HG03469 (cell line): Measurements from ENCODE around the gene FYTTD1.

ENCODE experiments used
- ATAC-seq: cut with Tn5 transposase; IDR thresholded peaks from one replicate; pipeline ENCODE4 v1.9.1; 2021; ENCODE audit warnings: mild to moderate bottlenecking, moderate library complexity, moderate number of reproducible peaks; ENCODE audit not compliant: unreplicated experiment

Gene FYTTD1

DNA sequence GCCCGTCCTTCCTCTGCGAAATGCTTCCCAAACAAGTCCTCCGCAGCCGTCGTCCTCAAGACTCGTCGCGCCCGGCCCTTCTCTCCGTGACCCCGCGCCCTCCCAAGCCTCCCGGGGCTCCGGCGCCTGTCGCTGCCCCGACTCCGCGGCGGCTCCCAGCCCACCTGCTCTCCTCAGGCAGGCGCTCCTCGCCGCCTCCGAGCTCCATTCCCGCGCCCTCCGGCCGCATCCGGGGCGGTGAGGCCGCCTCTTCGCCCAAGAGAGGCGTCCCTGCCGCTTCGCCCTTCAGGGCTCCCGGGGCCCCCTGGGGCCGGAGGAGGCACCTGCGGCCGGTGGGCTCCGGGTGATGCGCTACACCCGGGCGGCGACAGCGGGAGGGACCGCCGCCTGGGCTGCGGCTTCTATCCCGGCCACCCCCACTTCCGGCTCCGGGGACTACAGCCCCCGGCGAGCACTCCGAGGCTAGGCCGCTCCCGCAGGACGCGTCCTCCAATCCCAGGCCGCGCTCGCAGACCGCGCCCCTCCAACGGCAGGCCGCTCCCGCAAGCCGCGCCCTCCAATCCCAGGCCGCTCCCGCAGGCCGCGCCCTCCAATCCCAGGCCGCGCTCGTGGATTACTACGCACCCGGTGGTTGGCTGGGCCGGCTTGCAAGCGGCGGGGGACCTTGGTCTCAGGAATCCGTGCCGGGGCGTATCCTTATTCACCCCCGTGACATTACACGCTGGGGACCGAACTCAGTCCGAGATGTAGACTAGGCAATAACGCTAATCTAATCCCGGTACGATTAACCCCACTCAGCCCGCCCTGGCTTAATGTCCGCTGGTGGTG, 13.0 kb upstream of the FYTTD1 start, which contains the start of gene RUBCN:
Gene RUBCN, minus strand, starts transcription at position 414 of the 828 bp plus-strand sequence. Its CDS starts 185 bp downstream, at position 229.
- ATAC-seq: peak; percentile 63

DNA sequence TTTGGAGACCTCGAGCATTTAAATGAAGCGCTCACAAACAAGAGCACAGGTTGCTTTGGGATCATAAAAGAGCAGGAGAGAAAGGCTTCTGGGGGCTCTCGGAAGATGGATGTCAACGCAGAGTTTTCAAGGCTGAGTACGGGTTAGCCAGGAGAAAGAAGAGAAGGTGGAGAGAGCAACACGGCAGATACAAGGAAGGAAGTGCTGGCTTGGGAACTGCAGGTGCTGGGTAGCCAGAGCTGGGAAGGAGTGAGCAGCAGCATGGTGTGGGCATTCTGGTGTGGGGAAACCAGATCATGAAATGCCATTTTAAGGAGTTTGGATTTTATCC, 12.4 kb upstream of the FYTTD1 start:
- no peak for ATAC-seq

DNA sequence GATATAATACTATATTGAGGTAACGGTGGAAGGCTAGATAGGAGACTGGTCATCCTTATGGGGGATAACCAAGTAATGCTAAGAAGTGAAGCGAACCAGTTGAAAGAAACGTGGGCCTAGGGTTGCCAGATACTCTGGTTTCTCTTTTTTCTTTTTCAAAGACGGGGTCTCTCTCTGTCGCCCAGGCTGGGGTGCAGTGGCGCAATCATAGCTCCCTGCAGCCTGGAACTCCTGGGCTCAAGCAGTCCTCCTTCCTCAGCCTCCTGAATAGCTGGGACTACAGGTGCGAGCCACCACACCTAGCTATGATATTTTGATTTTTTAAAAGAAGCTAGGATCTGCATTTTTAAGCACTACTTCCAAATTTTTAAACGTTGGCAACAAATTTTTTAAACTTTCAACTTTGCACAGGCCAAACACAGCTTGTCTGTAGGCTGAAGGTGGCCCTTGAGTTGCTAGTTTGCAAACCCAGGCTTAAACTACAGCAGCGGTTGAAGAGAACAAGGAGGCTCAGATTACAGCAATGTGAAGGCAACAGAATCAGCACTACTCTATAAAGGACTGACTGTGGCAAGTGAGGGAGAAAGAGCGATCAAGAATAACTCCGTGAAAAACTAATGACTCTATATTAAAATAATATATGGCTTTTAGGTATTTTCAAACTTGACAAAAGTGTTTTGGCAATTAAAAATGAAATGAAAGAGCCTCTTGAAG, 11.8 kb upstream of the FYTTD1 start:
- no peak for ATAC-seq

DNA sequence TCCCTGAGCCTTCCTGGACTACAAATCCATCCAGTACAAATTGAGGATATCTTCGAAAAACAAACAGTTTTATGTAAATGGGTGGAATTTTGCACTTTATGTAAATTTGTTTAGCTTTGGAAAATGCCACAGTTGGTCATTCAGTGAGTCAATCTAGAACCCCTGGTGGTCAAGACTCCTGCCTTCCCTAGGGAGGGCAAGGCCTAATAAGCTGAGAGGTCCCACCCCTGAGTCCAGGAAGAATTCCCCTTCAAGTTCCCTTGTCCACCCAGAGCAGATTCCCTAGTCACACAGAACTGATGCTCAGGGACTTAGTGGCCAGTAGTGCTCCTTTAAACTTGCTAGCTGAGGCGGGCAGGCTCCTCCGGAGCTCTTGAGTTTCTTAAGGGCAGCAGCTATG, 6.9 kb upstream of the FYTTD1 start:
- ATAC-seq: no peak

DNA sequence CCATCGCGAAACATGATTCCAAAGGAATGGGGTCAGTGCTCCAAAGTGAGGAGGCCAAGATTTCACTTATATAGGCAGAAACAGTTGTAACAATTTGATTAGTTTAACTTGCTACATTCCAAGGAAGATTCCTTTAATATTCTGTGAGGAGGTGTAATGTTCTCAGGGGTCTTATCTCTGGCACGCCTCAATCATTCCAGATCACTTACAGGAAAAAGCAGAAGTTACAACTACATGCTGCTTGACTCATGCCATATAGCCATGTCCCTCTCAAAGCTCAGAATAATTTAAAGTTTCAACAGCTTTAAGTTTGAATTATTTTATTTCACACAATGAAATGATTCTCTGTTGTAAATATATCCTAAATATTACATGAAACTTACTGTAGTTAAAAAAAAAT, 3.5 kb upstream of the FYTTD1 start:
- no peak for ATAC-seq

DNA sequence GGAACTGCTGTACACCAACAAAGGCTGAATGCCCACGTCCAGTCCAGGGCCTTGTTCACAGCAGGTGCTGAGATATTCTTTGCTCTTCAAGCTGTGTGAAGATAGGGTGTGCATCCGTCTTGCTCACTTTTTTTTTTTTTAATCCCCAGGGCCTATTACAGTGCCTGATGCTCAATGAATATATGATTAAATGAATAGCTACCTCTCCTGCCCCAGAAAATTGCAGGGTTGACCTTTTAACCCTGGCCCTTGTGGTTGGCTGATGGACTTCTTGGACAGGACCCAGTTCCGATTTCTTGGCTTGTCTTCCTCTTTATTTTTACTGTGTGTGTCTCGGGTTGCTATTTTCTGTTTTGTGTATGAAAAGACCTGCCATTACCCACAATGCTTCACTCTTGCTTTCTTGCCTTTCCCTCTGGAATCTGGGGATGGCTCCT, 2.9 kb upstream of the FYTTD1 start:
- no peak for ATAC-seq

DNA sequence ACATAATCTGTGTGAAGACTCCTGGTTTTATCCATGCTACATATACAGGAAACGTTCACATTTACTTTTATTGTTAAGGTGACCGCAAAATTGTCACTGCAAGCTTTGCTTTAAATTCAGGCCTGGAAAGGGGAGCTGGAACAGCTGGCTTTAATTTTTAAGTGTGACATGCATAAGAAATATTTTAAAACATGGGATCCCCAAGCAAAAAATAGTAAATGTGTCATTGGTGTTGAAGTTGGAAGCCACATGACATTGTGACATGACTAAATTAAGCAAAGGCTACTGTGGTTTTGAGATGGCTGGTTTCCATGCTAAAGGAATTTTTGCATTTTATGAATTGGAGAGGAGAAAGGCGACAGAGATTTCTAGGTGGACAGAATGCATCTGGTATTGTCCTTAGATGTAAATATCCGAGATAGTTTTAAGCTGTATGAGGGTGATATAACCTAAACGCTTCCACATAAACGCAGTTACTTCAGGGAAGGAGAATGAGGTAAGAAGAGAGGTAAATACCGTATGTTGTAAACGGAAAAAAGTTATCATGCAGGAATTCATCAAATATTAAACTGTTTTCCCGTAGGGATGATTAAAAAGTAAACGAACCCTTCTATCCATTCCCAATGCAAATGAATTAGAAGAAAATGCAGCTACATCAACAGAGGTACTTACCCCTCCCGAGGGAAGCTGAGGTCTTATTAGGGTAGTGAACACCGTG, 927 bp upstream of the FYTTD1 start:
- no peak for ATAC-seq

DNA sequence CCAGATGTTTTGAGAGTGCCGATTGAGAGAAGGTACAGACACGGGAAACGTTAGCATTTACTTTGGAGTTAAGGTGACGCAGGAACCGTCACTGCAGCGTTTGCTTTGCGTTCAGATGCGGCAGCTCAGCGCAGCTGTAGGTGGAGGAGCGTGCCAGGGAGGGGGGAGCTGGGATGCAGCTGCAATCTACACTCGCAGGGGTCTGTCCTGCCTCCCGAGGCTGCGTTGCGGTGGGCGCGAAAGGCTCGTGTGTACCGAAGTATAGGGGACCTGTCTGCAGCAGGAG, 425 bp upstream of the FYTTD1 start:
- peak; percentile 12 for ATAC-seq

DNA sequence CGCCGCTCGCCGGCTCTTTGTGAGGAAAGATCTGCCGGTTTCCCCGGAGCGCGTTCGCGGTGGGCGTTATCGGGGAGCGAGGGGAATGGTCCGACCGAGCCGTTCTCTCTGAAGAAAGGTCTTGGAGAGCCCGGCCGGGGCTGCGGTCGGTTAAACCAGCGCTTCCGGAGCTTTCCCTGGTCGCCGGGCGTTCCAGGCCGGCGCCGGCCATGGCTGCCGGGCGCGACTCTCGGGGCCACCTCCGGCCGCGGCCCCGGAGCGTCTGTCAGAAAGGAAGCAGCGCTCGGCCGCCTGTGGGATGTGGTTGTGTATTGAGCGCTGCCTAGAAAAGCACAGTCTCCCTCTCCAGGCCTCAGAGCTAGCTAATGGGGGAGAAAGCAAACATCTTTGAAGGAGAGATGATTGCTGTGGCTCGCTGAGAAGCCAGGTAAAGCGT, 731 bp downstream of the FYTTD1 start:
- peak; percentile 23 for ATAC-seq

DNA sequence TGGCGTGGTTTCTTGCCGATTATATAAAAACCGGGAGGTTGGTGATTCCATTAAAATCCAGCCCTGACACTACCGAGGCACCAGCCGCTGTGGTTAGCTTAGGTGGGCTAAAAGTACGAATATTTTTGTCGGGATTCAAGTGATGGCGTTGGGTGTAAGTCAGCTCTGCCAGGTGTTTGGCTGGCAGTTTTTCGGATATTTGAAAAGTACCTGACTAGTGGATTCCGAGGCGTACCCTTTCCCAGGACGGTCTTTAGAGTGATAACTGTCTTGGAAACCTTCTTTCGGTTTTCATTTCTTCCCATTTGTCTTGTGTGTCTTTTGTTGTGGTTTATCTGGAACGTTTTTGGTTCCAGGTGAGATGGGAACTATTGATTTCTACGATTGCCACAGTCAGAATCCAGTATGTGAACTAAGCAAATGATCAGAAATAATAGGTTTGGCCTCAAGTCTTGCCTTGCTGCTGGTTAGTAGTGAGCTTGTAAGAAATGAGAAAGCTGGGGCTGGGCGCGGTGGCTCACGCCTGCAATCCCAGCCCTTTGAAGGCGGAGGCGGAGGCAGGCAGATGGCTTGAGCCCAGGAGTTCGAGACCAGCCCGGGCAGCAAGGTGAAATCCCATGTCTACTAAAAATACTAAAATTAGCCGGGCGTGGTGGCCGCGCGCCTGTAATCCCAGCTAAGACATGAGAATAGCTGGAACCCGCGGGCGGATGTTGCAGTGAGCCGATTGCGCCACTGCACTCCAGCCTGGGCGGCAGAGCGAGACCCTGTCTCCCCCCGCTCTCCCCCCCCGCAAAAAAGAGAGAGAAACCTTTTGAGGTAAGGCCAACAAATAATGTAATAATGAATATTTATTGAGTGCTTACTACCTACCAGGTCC, 1.4 kb downstream of the FYTTD1 start:
- ATAC-seq: no peak

DNA sequence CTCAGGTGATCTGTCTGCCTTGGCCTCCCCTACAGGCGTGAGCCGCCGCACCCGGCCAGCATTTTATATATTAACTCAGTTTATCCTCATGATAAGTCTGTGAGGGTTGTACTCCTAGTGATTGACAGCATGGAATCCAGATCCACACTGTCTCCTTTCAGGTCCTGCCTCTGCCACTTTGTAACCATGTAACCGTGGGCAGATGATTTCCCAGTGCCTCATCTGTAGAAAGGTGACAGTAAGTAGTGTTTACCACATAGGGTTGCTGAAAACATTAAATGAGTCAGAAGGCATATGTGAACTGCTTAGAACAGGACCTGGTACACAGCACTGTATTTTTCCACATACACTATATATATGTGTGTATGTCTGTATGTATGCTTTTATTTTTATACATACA, 2.4 kb downstream of the FYTTD1 start:
- ATAC-seq: no peak

DNA sequence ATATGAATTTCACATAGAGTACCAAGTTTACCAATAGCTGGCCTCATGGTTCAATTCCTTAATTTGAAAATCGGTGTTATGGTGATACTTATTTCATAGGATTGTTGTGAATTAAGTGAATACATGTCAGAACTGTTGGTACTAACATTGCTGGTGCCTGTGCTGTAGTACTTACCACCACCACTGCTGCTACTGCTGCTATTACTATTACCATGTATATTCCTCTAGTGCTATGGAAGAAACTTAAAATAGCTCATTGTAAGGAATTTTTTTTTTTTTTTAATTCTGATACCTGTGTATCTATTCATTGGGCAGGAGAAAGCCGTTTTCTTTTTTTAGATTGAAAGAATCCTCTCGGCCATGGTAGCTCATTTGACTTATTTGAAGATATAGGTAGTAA, 3.6 kb downstream of the FYTTD1 start:
- no peak for ATAC-seq

DNA sequence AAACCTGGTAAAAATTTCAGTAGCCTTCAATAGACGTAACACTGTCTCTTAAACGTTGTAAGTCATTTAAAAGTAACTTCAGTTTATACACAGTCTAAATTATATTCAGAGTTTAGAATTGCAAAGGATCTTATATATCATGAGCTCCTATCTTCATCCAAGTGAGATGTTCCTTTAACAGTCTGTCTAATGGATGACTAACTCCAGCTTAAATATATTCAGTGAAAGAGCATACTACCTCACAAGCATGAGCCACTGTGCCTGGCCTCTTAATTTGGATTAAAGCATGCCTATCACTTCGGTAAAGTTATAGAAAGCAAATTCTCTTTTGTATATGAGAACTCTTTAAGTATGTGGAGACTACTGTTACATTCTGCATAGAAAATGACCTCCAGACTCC, 7.0 kb downstream of the FYTTD1 start:
- ATAC-seq: no peak

DNA sequence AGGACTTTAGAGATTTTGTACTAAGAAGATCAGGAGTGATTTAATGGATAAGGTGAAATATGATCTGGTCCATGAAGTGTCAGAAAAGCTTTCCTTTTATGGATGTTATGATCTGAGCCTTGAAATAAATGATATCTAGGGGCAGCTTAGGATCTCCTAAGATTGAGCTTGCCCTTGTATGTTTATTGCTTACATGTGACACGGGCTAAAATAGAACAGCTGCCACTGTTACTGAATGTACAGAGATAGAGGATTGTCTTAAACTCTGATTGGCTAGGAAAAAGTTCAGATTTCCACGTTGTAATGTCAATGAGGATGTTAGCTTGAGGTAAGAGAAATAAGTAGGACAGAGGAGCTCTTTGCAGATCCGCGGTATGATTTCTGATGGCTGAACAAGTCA, 8.8 kb downstream of the FYTTD1 start:
- ATAC-seq: no peak

DNA sequence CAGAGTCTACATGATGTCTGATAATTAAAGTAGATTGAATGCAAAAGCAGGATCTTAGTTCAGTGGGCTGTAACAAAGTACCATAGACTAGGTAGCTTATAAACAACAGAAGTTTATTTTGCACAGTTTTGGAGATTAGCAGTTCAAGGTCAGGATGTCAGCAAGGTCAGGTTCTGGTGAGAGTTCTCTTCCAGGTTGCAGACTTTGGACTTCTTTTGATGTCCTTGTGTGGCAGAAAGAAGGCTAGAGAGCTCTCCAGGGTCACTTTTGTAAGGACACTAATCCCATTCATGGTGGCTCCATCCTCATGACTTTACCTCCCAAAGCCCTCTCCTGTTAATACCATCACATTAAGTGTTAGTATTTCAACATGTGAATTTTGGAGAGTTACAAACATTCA, 12.1 kb downstream of the FYTTD1 start:
- no peak for ATAC-seq

DNA sequence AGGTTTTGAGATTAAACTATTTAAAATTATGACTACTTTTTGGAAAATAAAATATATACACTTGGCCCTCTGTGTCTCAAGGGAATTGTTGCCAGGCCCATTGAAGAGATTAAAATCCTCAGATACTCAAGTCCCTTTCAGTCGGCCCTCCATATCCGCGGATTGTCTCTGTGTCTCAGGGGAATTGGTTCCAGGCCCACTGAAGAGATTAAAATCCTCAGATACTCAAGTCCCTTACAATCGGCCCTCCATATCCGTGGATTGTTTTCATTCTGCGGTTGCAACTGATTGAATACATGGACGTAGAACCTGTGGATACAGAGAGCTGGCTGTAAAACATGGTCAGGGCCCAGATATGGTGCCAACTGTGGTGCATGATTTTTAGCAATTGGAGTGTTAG, 25.6 kb downstream of the FYTTD1 start:
- ATAC-seq: no peak

DNA sequence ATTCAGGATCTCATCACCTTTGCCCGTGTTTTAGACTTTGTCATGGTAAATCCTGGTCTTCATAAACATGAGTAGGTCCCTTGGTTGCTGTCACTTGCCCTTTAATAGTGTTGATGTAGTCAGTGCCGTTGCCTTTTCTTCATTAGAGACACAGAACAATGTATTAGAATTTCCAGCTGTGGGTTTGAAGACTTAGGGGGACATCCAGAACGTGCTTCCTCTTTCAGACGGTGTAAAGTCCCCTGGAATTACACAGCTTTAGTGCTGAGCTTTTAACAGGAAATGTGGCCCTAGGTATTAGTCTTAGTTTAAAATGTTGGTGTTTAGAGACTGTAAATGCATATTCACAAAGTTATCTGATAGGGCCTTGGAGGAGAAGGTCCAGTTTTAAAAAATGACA, 32.5 kb downstream of the FYTTD1 start:
- ATAC-seq: no peak

DNA sequence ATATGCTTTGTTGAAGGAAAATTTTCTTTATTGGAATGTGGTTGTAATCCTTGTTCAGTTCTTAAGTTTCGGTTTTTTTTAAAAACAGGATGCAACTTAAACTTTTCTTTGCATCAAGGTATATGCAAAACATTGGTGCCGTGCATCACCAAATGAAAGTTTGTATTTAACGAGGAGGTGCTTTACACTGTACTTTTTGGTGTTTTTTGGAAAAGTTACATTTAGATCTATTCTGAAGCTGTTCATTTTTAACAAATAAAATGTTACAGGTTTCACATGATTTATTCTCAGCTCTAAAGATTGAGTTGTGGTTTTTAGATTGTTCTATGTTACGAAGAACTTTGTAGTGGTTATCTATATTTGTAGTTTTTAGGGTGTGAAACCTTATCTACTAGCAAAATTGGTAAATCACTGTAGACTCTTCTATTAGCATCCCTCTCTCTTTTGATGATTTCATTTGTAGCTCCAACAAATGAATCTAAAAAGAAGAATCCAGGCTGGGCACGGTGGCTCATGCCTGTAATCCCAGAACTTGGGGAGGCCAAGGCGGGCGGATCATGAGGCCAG, 34.4 kb downstream of the FYTTD1 start:
- ATAC-seq: no peak

DNA sequence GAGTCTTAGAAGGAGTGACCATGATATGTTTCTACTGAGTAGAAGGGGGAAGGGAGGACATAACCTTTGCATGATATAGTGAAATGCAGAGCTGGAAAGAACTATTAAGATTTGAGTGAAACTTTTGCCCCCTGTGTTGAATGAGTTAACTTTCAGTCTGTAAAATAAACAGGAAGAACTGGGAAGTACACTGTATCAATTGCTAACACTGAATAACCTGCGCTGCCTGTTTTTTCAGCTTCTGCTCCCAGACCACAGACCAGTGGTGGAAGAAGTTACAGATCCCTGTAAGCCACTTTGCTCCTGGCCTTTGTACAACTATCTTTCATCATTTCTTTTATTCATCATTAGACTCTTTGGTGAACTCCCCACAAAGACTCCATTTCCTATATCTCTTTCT, 37.7 kb downstream of the FYTTD1 start:
- ATAC-seq: no peak

DNA sequence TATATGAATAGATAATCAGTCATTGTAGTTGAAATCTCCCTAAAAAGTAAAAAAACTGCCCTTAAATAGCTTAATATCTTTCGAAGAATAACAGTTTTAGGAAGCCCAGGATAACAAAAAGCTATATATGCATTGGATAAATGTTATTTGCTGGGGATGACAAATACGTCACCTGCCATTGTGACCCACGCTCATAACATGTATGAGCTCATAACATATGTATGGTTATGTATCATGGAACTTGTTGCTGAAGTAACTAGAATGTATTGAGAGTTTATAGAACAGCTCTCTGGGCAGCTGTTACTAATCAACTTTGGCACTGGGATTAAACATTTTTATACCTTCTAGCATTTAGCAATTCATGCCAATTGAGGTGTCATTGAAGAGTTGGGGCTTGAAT, 39.6 kb downstream of the FYTTD1 start:
- no peak for ATAC-seq

DNA sequence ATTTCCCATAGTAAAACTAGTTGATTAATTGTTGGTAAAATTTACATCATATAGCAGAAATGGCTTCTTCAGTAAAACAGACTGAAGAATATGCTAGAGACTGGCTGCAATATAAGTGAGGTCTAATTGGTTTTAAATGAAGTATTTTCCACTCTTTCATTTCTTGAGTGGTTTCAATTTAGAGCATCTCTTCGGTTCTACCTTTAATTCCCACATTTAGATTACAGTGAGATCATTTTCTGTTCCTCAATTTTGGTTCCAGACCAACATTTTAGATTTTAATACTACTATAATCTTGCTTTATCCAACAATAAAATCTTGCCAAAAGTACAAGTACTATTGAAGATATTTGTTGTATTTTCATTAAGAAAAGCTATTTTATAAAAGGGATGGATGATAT, 40.4 kb downstream of the FYTTD1 start:
- ATAC-seq: no peak
